ENCODE results near the gene KCND3.

DNA sequence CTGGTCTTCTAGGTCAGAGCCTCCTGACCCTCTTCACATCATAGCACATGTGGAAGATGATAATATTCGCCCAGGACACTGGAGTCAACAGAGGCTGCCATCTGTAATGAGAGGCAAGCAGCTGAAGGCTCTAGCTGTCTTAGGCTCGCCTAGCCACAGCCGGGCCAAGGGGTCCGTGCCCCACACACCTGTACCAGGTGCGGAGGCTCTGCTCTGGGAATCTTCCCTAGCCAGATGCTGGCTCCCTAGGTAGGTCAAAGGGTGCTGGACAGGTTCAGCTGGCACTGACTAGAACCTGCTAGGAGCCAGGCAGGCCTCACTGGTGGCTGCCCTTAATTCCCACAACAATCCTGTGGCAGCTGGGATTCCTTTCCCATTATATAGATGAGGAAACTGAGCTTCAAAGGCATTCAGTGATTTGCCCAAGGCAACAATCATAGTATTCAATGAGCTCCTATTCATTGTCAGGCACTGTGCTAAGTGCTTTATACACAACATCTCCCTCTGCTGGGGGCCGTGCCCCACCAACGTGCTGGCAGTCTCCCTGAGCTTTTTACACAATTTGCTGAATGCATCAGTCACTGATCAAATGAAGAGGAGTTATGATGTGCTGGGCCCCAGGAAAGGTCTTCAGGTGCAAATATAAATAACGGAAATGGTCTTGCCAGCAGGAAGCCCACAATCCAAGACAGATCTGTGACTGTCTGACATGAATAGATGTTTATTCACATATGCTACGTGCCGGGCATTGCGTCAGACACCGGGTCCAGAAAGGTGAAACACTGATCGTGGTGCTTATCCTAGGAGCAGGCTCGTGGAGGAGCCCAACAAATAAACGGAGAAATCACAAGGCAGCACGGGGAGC lies 175.8 kb downstream of the KCND3 start:
- TF ChIP-seq TAF1 (IDR thresholded peaks at IDR 0.05; ENCODE audit: borderline replicate concordance, low read depth, low read length), result no peak
- TF ChIP-seq POLR2A (IDR thresholded peaks at IDR 0.05; ENCODE audit: low read depth, low read length), result no peak
- no peak for TF ChIP-seq POLR2AphosphoS5 (IDR thresholded peaks at IDR 0.05; ENCODE audit: low read depth, low read length)

Data from GM12892 (cell line).